ENCODE measurements around the gene ZNF225. TPM values are rescaled to one million over a fixed set of nuclear protein-coding genes. Genes with fewer than 3 reads are reported as not detected.
A peak's percentile ranks its signal among the peaks of the same experiment; 100 is the strongest.

Gene ZNF225
- total and polyA plus RNA-seq, 4 donors, result 0.88 to 4.5 (median 1.7) TPM

GRCh38 chr19:44156475-44156874, 43.3 kb downstream of the ZNF225 start:
- TF ChIP-seq MAX (IDR thresholded peaks at IDR 0.05), result no peak
- no peak for TF ChIP-seq CTCF (IDR thresholded peaks at IDR 0.05; ENCODE audit: low read depth, low read length, missing input control)
- no peak for TF ChIP-seq FOXA1 (IDR thresholded peaks at IDR 0.05)
- TF ChIP-seq REST (IDR thresholded peaks at IDR 0.05), result no peak
- TF ChIP-seq RAD21 (IDR thresholded peaks at IDR 0.05), result no peak
- TF ChIP-seq ATF3 (IDR thresholded peaks at IDR 0.05), result no peak
- no peak for TF ChIP-seq JUND (IDR thresholded peaks at IDR 0.05)
- TF ChIP-seq EGR1 (IDR thresholded peaks at IDR 0.05; ENCODE audit: low read depth in 2 of 2), result no peak
- no peak for TF ChIP-seq RXRA (IDR thresholded peaks at IDR 0.05)
- no peak for TF ChIP-seq TAF1 (conservative IDR thresholded peaks at IDR 0.05)
- no peak for TF ChIP-seq GABPA (IDR thresholded peaks at IDR 0.05 in 1 of 2, conservative IDR thresholded peaks at IDR 0.05 in 1 of 2)
- no peak for TF ChIP-seq HNF4G (IDR thresholded peaks at IDR 0.05)
- H3K27ac ChIP-seq (ENCODE audit: low read depth in 1 of 2, low read length in 2 of 2), result no peak overlapping the region
- peaks cover 33 to 71% (median 59%) of the 10 kb centered on the region in 4 donors for H3K9me3 ChIP-seq (ENCODE audit: control insufficient read depth in 4 of 4, low read length in 3 of 4)
- no peak overlapping the region for H3K9ac ChIP-seq (ENCODE audit: low read depth in 1 of 2, low read length in 2 of 2)
- no peaks in the 10 kb centered on the region for H3K4me1 ChIP-seq (ENCODE audit: control insufficient read depth in 4 of 4, insufficient read depth in 4 of 4, low read length in 3 of 4)
- 94% methylated on average over 2 of the region's 2 CpGs for WGBS
- H3K27me3 ChIP-seq (ENCODE audit: control insufficient read depth in 4 of 4, insufficient read depth in 4 of 4, low read length in 3 of 4), result no peaks in the 10 kb centered on the region
- peaks cover 13 to 63% (median 52%) of the 10 kb centered on the region in 4 donors for H3K36me3 ChIP-seq (ENCODE audit: control insufficient read depth in 4 of 4, insufficient read depth in 3 of 4, low read depth in 1 of 4, low read length in 3 of 4)
- H3K4me3 ChIP-seq (ENCODE audit: low read depth in 1 of 3, low read length in 3 of 3), result peak overlapping the region in 2 of 3 donors; percentile 69 to 79
- no peak for DNase-seq (ENCODE audit: low spot score)

GRCh38 chr19:44163789-44164188, 50.6 kb downstream of the ZNF225 start:
- Histone ChIP-seq H3K9ac (ENCODE audit: low read depth in 1 of 2, low read length in 2 of 2) (no peak overlapping the region), H3K4me3 (ENCODE audit: low read depth in 1 of 3, low read length in 3 of 3) (peak overlapping the region in 2 of 3 donors; percentile 53 to 84), H3K27ac (ENCODE audit: low read depth in 1 of 2, low read length in 2 of 2) (no peak overlapping the region), H3K27me3 (ENCODE audit: control insufficient read depth in 4 of 4, insufficient read depth in 4 of 4, low read length in 3 of 4) (no peaks in the 10 kb centered on the region), H3K9me3 (ENCODE audit: control insufficient read depth in 4 of 4, low read length in 3 of 4) (peaks cover 21 to 49% (median 37%) of the 10 kb centered on the region in 4 donors), H3K36me3 (ENCODE audit: control insufficient read depth in 4 of 4, insufficient read depth in 3 of 4, low read depth in 1 of 4, low read length in 3 of 4) (peaks cover 5 to 21% (median 19%) of the 10 kb centered on the region in 4 donors), H3K4me1 (ENCODE audit: control insufficient read depth in 4 of 4, insufficient read depth in 4 of 4, low read length in 3 of 4) (peaks cover 0 to 16% (median 9%) of the 10 kb centered on the region in 4 donors)
- DNase-seq (ENCODE audit: low spot score), result no peak
- TF ChIP-seq RAD21 (IDR thresholded peaks at IDR 0.05) (no peak), GABPA (IDR thresholded peaks at IDR 0.05 in 1 of 2, conservative IDR thresholded peaks at IDR 0.05 in 1 of 2) (no peak), JUND (IDR thresholded peaks at IDR 0.05) (no peak), ATF3 (IDR thresholded peaks at IDR 0.05) (no peak), MAX (IDR thresholded peaks at IDR 0.05) (no peak), REST (IDR thresholded peaks at IDR 0.05) (no peak), FOXA1 (IDR thresholded peaks at IDR 0.05) (no peak), EGR1 (IDR thresholded peaks at IDR 0.05; ENCODE audit: low read depth in 2 of 2) (no peak), SP1 (IDR thresholded peaks at IDR 0.05) (no peak)
- 95% methylated on average over 2 of the region's 2 CpGs for WGBS

Measured in liver (tissue), 9 donors.